HG03097 (cell line): ENCODE data around the gene ZFR2.
"Not testable (repeated sequence)": the region's sequence is repeated elsewhere in the genome, so short reads cannot be mapped to it uniquely, and the experiment has no call there.

Source experiments
- ATAC-seq: cut with Tn5 transposase; IDR thresholded peaks from one replicate; pipeline ENCODE4 v1.9.1; 2021; ENCODE audit not compliant: unreplicated experiment, low FRiP score

The ZFR2 gene

DNA sequence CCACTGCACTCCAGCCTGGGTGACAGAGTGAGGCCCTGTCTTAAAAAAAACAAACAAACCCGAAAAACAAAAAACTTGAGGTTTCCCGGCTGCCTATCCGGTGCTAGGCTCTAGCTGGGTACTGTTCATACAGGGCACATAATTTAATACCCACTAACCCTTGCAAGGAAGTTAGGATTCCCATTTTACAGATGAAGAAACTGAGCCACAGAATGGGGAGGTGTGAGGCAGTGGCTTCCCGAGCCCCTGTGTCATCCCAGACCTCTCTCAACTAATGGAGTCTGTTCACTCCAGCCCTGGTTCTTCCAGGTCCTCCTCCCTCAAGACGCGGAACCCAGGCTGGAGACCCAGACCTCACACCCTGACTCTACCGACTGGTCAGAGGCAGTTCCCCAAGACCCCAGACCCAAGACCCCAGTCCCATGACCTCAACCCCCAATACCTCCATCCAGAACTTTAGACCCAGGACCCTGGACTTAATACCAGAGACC lies 107.9 kb downstream of the ZFR2 start:
- peak; percentile 1 for ATAC-seq

DNA sequence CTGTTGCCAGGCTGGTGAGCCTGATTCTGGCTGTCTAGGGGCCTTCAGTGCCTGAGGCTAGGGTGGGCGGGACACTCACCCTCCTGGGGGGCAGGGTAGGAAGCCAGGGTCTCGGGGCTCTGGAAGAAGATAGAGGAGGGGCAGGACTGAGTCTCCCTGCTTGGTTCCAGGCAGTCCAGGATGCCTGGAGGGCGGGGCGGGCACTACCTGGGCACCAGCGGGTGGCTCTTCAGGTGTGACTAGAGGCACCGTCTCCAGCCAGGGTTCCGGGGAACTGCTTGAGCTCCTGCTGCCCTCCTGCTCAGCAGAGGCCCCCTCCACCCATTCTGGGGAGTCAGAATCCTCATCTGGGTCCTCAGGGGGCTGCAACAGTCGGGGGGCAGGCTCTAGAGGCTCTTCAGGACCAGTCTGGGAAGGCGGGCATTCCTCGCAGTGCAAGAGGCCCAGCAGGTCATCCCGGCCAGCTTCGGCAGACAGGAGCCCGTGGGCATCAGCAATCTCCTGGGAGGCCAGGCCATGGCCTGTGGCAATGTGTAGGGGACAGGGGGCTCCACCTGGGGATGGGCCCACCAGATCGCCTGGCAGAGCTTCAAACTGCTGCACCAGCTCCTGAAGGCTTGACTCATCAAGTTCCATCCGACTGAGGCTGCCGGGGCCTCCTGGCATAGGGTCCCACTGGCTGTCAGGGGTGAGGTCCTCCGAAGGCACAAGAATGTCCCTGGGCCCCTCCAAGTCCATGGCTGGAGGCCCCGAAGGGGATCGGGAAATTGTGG lies 109.2 kb downstream of the ZFR2 start:
- no peak for ATAC-seq

GRCh38 chr19:3758297-3758696 lies 110.5 kb downstream of the ZFR2 start:
- not testable (repeated sequence) for ATAC-seq

DNA sequence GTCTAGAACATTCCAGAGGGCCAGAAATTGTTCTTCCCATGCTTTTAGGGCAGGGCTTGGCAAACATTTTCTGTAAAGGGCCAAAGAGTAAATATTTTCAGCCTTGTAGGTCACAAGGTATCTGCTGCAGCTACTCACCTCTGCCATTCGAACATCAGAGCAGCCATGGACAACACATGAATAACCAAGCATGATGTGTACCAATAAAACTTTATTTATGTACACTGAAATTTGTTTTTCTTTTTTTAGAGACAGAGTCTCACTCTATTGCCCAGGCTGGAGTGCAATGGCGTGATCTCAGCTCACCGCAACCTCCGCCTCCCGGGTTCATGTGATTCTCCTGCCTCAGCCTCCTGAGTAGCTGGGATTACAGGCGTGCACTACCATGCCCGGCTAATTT lies 111.1 kb downstream of the ZFR2 start:
- not testable (repeated sequence) for ATAC-seq
